ENCODE results near the gene MSMB. TPM values are rescaled to one million over a fixed set of nuclear protein-coding genes. Genes with fewer than 3 reads are reported as not detected.
"Not testable (repeated sequence)": the region's sequence is repeated elsewhere in the genome, so short reads cannot be mapped to it uniquely, and the experiment has no call there.

MSMB gene
- total RNA-seq, 1 donor from 2014 or later = not detected

GRCh38 chr10:46016811-46017210 lies 29.3 kb downstream of the MSMB start:
- DNase-seq (ENCODE audit: low spot score) = no peak
- intact Hi-C loops (cut with DNase I) = no loop called here

DNA sequence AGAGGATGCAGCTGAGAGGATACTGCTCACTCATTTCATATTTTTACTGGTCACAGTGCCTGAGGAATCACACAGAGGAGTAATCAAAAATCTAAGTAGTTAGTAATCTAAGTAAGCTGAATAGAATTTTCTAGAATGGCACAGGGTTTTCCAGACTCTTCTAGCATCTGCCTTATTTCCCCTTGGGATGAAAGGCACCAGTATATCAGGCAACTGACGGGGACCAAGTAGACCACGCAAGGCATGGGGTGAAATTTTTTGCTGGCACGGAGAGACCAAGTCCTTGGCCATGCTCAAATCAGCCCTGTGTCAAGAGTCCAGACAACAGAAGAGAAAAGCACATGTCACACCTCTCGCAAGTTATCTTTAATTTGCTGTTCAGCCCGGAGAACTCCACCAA lies 29.9 kb downstream of the MSMB start:
- DNase-seq (ENCODE audit: low spot score) = no peak
- intact Hi-C loops (cut with DNase I) = no loop called here

DNA sequence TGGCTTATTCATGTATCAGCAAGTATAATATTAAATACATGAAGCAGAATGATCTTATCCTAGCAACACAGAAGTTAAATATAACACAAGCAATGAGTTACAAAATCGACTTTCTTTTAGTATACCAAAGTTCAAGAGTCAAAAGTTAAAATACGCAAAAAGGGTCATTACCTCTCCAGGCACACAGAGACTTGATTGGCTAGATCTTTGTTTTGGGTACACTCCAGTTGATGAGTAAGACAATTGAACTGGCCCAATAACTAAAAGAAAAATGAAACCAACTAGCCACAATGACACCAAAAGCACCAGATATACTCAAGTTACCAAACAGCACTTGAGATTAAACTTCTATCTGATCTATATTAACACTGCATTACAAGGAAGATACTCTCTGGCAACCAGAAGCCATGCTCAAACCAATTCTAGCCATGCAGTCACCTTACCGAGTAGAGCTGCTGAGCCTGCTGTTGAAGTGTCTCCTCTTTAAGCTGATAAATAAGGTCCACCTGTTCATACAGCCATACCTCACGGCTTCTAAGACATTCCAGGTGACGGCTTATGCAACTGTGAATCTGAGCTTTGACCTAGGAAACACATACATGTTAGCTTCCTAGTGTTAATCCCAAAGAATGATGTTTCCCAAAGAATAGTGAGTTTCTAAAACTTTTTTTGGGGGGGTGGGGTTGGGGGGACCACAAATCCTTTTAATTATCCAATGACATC lies 31.2 kb downstream of the MSMB start:
- DNase-seq (ENCODE audit: low spot score) = no peak
- intact Hi-C loops (cut with DNase I) = no loop called here

GRCh38 chr10:46014206-46014605 lies 31.9 kb downstream of the MSMB start:
- DNase-seq (ENCODE audit: low spot score) = no peak
- intact Hi-C loops (cut with DNase I) = no loop called here

DNA sequence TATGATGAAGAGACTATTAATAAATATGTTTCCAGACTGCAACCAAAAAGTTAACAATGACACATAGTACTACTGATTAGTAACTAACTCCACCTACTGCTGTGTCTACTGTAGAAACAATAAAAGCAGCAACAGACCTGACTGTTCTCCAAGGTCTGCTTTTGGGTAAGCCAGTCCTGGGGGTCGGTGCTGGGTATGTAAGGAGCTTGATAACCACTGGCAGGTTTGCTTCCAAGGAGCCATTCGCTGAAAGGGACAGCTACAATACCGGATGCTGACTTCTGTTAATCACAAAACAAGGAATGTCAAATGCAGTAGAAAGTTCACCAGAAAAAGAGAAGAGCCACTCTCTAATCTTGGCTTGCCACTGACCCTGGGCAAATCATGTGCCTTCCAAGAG lies 33.3 kb downstream of the MSMB start:
- intact Hi-C loops (cut with DNase I) = no loop called here
- no peak for DNase-seq (ENCODE audit: low spot score)

DNA sequence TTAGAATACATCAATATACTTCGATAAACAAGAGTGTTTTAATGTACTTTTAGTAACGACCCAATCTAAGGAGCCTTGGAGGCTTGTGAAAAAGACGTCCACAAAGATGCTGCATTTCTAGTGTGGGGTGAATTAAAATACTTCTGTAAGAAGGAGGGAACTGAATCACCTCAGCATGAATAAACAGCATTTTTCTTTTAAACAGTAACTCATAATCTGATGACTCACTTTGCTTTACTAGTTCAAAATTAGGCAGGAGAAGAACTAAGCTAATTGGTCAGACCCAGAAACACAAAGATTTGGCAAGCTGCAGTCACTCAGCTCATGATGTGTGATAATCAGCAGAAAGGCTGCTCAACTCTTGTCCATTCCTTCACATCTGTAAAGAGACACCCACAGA lies 39.9 kb downstream of the MSMB start:
- no peak for DNase-seq (ENCODE audit: low spot score)
- intact Hi-C loops (cut with DNase I) = no loop called here

- intact Hi-C loops (cut with DNase I) = no loop called here
- DNase-seq (ENCODE audit: low spot score) = no peak
Measured at GRCh38 chr10:46005383-46005782, 40.7 kb downstream of the MSMB start.

GRCh38 chr10:46004963-46005362 lies 41.1 kb downstream of the MSMB start:
- DNase-seq (ENCODE audit: low spot score) = no peak
- intact Hi-C loops (cut with DNase I) = no loop called here

DNA sequence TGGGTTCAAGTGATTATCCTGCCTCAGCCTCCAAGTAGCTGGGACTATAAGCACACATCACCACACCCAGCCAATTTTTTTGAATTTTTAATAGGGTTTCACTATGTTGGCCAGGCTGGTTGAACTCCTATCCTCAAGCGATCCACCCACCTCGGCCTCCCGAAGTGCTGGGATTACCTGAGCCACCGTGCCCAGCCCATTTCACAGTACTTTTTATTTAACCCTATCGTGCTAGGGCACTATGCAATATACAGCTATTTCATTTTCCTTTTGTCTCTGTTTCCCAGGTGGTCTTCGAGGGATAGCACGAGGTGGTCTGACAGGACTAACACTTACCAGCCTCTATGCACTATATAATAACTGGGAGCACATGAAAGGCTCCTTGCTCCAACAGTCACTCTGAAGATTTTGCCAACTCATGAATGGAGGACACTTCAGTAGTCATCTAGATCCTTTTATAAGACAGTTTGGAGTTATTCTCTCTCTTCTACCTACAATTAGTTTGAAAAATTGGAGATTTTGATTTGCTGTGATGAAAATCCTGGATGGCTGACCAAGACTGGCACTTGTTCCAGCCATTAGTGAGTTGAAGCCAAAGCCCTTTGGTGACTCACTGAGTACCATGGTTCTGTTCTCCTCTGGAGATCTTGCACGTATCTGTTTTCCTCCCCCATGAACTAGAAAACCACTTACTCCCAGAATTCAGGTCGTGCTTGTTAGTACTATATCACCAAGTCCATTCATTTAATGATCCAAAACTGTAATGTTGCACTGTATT lies 43.0 kb downstream of the MSMB start:
- no peak for DNase-seq (ENCODE audit: low spot score)
- intact Hi-C loops (cut with DNase I) = no loop called here

DNA sequence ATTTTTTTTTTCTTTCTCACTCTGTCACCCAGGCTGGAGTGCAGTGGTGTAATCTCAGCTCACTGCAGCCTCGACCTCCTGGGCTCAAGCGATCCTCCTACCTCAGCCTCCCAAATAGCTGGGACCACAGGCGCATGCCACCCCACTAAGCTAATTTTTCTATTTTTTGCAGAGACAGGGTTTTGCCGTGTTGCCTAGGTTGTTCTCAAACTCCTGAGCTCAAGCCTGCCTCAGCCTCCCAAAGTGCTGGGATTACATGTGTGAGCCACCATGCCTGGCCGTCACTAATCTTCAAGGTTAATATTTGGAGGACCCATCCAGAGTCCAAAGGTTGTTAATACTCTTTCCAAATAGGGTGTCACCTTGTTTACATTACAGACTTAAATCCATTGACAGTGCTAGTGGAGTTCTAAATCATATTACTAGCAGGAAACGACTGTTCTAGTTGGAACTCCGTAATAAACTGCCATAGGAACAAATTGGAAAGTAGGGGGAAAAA lies 43.8 kb downstream of the MSMB start:
- DNase-seq (ENCODE audit: low spot score); intact Hi-C loops (cut with DNase I): not testable (repeated sequence)

DNA sequence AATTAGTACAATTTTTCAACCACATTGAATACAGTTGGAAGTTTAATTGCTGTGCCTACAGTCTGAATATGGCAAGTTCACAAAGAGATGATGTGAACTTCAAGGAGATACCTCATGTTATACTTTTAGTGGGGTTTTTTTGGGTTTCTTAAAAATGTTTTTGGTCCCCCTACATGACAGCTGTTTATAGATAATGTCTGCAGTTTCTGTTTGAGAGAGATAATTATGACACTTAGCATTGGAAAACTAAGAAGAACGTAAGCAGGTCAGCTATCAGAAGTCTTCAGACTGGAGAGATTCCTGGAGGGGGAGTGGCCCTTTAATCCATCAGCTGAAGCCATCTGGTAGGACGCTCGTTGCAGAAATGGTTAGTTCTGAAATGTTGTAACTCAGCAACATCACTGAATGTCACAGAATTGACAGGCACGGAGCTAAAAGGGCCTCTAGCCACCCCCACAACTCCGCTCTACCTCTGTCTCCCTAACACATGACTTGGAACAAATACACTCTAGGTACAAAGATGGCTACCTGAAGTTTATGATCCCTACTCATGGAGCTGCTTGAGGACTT lies 44.8 kb downstream of the MSMB start:
- intact Hi-C loops (cut with DNase I) = no loop called here
- no peak for DNase-seq (ENCODE audit: low spot score)

DNA sequence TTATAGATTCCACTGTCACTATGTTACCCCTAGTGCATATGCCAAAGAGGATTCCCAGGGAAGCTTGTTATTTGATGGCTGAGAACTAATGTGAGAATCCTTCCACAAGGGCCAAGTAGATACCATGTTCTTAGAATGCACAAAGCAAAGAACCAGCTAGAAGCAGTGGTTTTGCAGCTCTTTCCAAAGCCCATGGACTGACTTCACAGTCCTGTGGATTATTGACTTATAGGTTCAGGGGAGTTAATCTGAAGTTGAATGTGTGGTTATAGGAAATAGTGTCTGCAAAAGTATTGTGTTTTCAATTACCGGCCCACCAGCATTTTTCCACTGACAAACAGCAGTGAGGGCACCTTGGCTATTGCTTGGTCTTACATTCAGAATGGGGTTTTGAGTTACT lies 45.5 kb downstream of the MSMB start:
- no peak for DNase-seq (ENCODE audit: low spot score)
- intact Hi-C loops (cut with DNase I) = no loop called here

GRCh38 chr10:45999955-46000354 lies 46.1 kb downstream of the MSMB start:
- not testable (repeated sequence) for DNase-seq (ENCODE audit: low spot score)

DNA sequence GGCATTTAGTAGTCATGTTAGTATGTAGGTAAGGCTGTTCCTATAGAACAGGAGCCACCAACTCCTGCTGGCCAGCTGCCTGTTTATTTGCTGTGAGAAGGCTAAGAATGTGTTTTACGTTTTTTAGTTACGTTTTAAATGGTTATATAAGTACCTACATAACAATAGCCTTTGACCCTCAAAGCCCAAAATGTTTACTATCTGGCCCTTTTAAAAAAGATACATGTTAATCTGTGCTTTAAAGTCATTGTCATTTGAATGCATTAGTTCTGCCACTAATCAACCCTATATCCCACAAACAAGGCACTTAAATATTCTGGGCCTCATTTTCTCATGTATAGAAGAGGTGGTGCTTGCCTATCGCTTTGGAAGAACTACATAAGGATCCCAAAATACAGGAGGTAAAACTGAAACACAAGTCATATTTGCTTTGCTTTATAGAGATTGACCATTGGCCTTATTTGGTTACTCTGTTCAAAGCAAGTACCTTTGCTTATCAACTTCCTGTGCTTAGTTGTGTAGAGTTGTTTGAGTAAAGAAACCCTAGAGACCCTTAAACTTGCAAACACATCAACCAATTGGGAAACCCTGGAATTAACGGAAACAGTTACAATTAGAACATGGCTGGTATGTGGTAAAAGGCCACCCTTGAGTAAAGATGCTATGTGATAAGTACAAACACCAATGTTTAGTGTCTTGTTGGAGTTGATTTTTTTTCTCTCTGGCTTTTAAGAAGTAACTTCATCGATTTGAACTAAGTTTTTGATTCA lies 47.9 kb downstream of the MSMB start:
- intact Hi-C loops (cut with DNase I) = no loop called here
- no peak for DNase-seq (ENCODE audit: low spot score)

More at GRCh38 chr10:45999955-46000354, 46.1 kb downstream of the MSMB start:
- intact Hi-C loops (cut with DNase I) = not testable (repeated sequence)

DNA sequence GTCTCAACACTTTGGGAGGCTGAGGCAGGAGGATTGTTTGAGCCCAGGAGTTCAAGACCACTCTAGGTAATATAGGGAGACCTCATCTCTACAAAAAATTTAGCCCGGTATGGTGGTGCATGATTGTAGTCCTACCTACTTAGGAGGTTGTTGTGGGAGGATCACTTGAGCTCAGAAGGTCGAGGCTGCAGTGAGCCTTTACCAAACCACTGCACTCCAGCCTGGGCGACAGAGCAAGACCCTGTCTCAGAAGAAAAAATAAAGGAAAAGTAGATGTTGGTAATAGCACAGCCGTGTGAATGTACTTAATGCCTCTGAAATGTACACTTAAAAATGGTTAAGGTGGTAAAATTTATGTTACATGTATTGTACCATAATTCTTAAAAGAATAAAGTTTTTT lies 48.5 kb downstream of the MSMB start:
- no peak for DNase-seq (ENCODE audit: low spot score)
- intact Hi-C loops (cut with DNase I) = no loop called here

- DNase-seq (ENCODE audit: low spot score); intact Hi-C loops (cut with DNase I): not testable (repeated sequence)
Measured at GRCh38 chr10:45985590-45985989, 60.5 kb downstream of the MSMB start.

DNA sequence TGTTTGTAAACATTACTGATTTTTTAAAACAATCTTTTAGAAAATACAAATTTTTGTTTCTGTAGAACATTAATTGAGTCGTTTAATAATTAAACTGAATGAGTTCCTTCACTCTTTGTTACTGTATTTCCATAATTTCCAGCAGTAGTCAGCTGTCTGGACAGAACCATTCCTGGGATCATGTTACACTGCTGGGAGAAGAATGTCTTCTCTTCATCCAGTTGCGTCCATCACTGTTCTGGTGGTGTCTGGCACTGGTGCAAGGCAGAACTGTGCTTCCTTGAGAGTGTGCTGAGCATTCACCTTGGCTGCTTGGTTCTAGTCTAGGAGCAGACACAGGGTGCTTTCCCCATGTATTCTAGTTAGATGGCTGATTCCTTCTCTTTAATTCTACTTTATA lies 61.6 kb downstream of the MSMB start:
- DNase-seq (ENCODE audit: low spot score); intact Hi-C loops (cut with DNase I): not testable (repeated sequence)

GRCh38 chr10:45983538-45984186 lies 62.4 kb downstream of the MSMB start:
- intact Hi-C loops (cut with DNase I); DNase-seq (ENCODE audit: low spot score): not testable (repeated sequence)
